ENCODE results near the gene RASSF1. TPM values are rescaled to one million over a fixed set of nuclear protein-coding genes. Genes with fewer than 3 reads are reported as not detected.

Gene RASSF1
- total RNA-seq, 2 donors from 2014 or later, result 26.7 to 30.0 TPM

- Histone ChIP-seq H3K9me3 (no peaks in the 10 kb centered on the region), H3K27me3 (no peaks in the 10 kb centered on the region), H3K36me3 (replicated peaks in 1 of 2; ENCODE audit: insufficient read depth in 1 of 2, low read depth in 2 of 2) (peaks cover 0 to 5% of the 10 kb centered on the region in 2 donors), H3K4me3 (peak overlapping the region in 1 of 2 donors; percentile 62), H3K4me1 (peaks cover 59% of the 10 kb centered on the region), H3K27ac (peak overlapping the region; percentile 88 to 98 (median 96))
- intact Hi-C loops (cut with DNase I), result no loop called here
- TF ChIP-seq CTCF (IDR thresholded peaks at IDR 0.05) (no peak), POLR2A (IDR thresholded peaks at IDR 0.05) (no peak)
- DNase-seq (no peak), ATAC-seq (no peak)
- 72 to 79% methylated on average over 22 to 27 of the region's 29 CpGs for WGBS, 2 donors
Observed at GRCh38 chr3:50319894-50320625, 20.6 kb downstream of the RASSF1 start.

GRCh38 chr3:50319181-50319893, 21.3 kb downstream of the RASSF1 start:
- H3K27me3 ChIP-seq, result no peaks in the 10 kb centered on the region
- no peak overlapping the region for H3K27ac ChIP-seq
- 84 to 92% methylated on average over 14 to 16 of the region's 16 CpGs for WGBS, 2 donors
- peaks cover 0 to 5% of the 10 kb centered on the region in 2 donors for H3K36me3 ChIP-seq (replicated peaks in 1 of 2; ENCODE audit: insufficient read depth in 1 of 2, low read depth in 2 of 2)
- DNase-seq, result no peak
- H3K4me3 ChIP-seq, result no peak overlapping the region
- peaks cover 53% of the 10 kb centered on the region for H3K4me1 ChIP-seq
- no peak for ATAC-seq
- intact Hi-C loops (cut with DNase I), result no loop called here
- H3K9me3 ChIP-seq, result no peaks in the 10 kb centered on the region
- no peak for TF ChIP-seq POLR2A (IDR thresholded peaks at IDR 0.05)
- TF ChIP-seq CTCF (IDR thresholded peaks at IDR 0.05), result no peak

- intact Hi-C loops (cut with DNase I), result no loop called here
- Histone ChIP-seq H3K27me3 (no peaks in the 10 kb centered on the region), H3K27ac (no peak overlapping the region), H3K9me3 (no peaks in the 10 kb centered on the region), H3K36me3 (replicated peaks in 1 of 2; ENCODE audit: insufficient read depth in 1 of 2, low read depth in 2 of 2) (peaks cover 0 to 5% of the 10 kb centered on the region in 2 donors), H3K4me3 (no peak overlapping the region), H3K4me1 (peaks cover 50% of the 10 kb centered on the region)
- 84 to 100% methylated on average over 1 to 10 of the region's 10 CpGs for WGBS, 2 donors
- no peak for DNase-seq
- ATAC-seq, result no peak
- TF ChIP-seq CTCF (IDR thresholded peaks at IDR 0.05) (no peak), POLR2A (IDR thresholded peaks at IDR 0.05) (no peak)
Observed at GRCh38 chr3:50318615-50319014, 22.0 kb downstream of the RASSF1 start.

GRCh38 chr3:50318163-50318562, 22.5 kb downstream of the RASSF1 start:
- peaks cover 0 to 5% of the 10 kb centered on the region in 2 donors for H3K36me3 ChIP-seq (replicated peaks in 1 of 2; ENCODE audit: insufficient read depth in 1 of 2, low read depth in 2 of 2)
- H3K27me3 ChIP-seq, result no peaks in the 10 kb centered on the region
- H3K9me3 ChIP-seq, result no peaks in the 10 kb centered on the region
- 85 to 100% methylated on average over 1 to 11 of the region's 11 CpGs for WGBS, 2 donors
- H3K4me3 ChIP-seq, result no peak overlapping the region
- TF ChIP-seq POLR2A (IDR thresholded peaks at IDR 0.05), result no peak
- TF ChIP-seq CTCF (IDR thresholded peaks at IDR 0.05), result no peak
- ATAC-seq (no peak), DNase-seq (no peak)
- H3K27ac ChIP-seq, result peak overlapping the region in 1 of 4 donors; percentile 12
- intact Hi-C loops (cut with DNase I), result no loop called here
- H3K4me1 ChIP-seq, result peaks cover 50% of the 10 kb centered on the region

All from body of pancreas (tissue), 4 donors.